GM12874 (cell line): ENCODE data around the gene SH3D19.

Source experiments
- CTCF ChIP-seq: IDR thresholded peaks from 2 replicates; pipeline ENCODE4 v1.5.1; 2011; ENCODE audit warnings: low read depth, mild to moderate bottlenecking, control low read depth, low read length, moderate library complexity; ENCODE audit not compliant: insufficient read depth

SH3D19 gene

DNA sequence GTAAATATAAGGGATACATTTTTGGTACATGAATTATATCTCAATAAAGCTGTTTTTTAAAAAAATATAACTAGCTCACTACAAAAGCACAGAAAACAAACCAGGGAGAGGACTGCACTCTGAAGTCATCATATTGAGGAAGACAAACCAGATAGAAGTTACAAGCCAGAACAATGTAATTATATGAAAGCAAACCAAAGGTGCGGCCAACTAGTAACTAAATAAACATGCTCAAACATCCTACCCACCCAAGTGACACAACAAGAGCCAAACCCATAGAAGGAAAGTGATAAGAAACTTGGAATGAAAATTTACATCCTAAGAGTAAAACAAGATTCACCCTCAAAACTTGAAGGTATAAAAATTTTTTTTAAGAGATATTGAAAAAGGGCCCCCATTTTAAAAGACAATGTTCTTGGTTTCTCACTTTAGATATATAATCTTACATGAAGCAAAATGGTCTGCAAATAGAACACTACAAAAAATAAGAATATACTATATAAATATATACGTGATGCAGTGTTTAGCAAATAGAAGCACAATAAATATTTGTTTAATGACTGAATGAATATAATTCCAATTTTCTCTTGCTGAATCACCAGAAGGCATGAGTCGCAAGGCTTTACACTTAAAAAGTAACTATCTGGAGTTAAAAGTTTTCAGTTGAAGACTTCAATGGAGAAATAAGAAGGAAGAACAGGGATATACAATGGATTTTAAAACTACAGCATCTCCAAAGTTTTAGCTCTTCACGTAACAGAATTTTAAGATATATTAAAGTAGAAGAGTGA, 4.0 kb upstream of the SH3D19 start:
- TF ChIP-seq CTCF: no peak

DNA sequence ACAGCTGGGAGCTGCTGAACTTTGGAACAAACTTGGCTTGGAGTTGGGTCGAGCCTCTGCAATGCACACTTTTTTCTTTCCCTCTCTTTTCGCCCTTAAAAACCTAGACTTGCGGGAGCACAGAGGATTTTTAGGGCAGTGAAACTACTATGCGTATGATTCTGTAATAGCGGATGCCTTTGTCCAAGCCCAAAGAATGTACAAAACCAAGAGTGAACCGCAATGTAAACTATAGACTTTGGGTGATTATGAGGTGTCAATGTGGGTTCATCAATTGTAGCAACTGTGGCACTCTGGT, 493 bp upstream of the SH3D19 start:
- TF ChIP-seq CTCF: no peak

- TF ChIP-seq CTCF: no peak
Measured at GRCh38 chr4:151324752-151325110, 674 bp downstream of the SH3D19 start.

DNA sequence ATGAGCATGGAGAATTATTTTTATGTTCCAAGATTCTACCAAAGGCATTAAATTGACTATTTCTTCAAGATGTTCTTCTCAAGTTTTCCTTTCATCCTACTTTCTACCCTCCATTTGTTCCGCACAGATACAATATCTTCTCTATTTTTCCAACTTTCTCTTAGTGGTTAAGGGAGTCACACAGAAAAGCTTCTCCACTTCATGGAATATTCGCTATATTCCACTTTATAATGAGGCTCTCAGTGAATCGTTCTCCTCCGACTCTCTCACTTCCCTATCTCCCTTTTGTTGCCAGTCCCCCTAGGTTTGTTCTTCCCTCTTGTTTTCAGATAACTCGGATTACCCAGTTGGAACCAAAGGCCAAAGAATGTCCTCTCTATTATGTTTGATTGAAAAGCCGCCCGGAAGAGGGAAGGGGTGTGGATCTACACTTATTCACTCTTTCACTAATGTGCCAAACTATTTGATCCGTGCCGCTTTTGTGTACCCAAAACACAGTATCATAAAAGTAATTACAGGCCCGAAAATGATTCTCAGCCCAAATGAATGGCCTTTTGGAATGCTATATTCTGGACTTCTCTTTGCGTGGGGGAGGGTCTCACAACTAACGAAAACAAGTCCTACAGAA, 1.2 kb downstream of the SH3D19 start:
- no peak for TF ChIP-seq CTCF

- TF ChIP-seq CTCF: no peak
Measured at GRCh38 chr4:151323667-151324066, 1.7 kb downstream of the SH3D19 start.

DNA sequence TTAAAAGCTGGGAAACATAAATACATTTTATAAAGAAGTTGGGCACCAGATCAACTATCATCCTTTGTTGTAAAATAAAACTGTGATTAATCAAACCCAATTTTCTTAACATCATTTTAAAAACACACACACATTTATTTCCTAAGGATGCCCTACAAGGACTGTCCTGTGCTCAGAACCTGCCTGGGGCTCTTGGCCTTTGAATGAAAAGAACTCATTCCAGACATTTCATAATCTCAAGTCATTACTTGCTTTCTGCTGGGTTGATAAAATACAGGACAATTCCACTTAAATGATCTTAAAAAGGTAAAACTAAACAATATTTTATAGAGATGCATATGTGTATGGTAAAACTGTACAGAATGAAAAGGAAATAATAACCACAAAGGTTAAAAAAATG, 2.8 kb downstream of the SH3D19 start:
- no peak for TF ChIP-seq CTCF

DNA sequence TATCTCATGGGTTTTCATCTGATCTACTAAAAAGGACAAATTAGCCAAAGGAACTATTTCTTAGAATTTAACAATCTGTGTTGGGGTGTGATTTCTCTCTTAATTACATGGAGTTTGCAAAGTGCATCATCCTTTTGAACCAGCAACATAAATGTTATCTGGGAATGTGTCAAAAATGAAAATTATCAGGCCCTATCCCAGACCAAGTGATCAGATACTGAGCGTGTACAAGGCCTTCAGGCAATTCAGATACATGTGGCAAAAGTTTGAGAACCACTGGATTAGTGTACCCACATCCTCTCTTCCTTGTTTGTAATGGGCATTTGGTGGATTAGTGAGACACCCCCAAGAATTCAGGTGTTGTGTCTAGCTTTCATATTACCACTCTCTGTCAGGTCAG, 3.8 kb downstream of the SH3D19 start:
- TF ChIP-seq CTCF: no peak
